ENCODE measurements around the gene BDNF.

The BDNF gene

GRCh38 chr11:27621405-27622161, 78.7 kb downstream of the BDNF start:
- H3K4me1 ChIP-seq (ENCODE audit: insufficient read depth, low read length, poor library complexity, severe bottlenecking), result peaks cover 18% of the 10 kb centered on the region
- H3K4me3 ChIP-seq (ENCODE audit: low read length, poor library complexity, severe bottlenecking), result no peak overlapping the region
- no peaks in the 10 kb centered on the region for H3K27me3 ChIP-seq (ENCODE audit: insufficient read depth, low read length, poor library complexity, severe bottlenecking)
- no peaks in the 10 kb centered on the region for H3K36me3 ChIP-seq (ENCODE audit: insufficient read depth, low read length)
- TF ChIP-seq EZH2phosphoT487 (IDR thresholded peaks at IDR 0.05; ENCODE audit: borderline replicate concordance) (no peak), CTCF (conservative IDR thresholded peaks at IDR 0.05; ENCODE audit: low read length) (no peak)
- H3K79me2 ChIP-seq (ENCODE audit: insufficient read depth, low read length), result no peaks in the 10 kb centered on the region
- H3K9ac ChIP-seq (ENCODE audit: low read depth, low read length, poor library complexity, severe bottlenecking), result no peak overlapping the region
- no peaks in the 10 kb centered on the region for H4K20me1 ChIP-seq (ENCODE audit: insufficient read depth, low read length, poor library complexity, severe bottlenecking)
- H3K9me2 ChIP-seq (replicated peaks; ENCODE audit: low read depth, low read length), result no peaks in the 10 kb centered on the region
- H3F3A ChIP-seq (ENCODE audit: low read depth), result no peaks in the 10 kb centered on the region
- H3K4me2 ChIP-seq (ENCODE audit: low read depth, low read length, poor library complexity, severe bottlenecking), result no peak overlapping the region
- H2AFZ ChIP-seq (ENCODE audit: low read length), result no peak overlapping the region
- no peaks in the 10 kb centered on the region for H3K9me3 ChIP-seq (ENCODE audit: insufficient read depth, low read depth, low read length)

DNA sequence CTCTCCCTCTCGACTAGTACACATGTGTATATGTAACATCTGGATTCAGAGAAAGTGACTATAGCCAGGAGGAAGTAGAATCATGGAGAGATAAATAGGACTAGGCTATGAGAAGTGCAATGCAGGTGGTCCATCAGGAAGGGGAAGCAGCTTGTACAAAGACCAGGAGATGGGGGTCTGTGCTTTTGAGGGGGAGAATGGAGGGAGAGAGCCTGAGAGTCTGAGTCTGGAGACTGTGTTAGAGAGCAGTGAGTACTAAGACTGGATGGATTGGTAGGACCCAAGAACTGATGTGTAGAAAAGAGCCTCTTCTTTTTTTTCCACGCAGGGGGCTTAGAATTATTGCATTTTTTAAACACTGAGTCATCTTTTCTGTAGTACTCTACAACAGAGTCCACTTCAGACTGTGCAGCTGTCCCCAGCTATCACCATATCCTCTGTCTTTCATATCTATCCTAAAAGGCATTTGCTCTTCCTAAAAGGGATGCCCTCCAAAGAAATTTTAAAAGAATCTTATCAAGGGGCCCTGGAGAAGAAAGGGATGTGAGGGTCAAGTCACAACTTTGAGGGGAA, 80.4 kb downstream of the BDNF start:
- Histone ChIP-seq H3K4me1 (ENCODE audit: insufficient read depth, low read length, poor library complexity, severe bottlenecking) (peaks cover 13% of the 10 kb centered on the region), H2AFZ (ENCODE audit: low read length) (peak overlapping the region; percentile 55; the same call in 1 of the 2 replicates), H3K4me2 (ENCODE audit: low read depth, low read length, poor library complexity, severe bottlenecking) (no peak overlapping the region), H3K9me3 (ENCODE audit: insufficient read depth, low read depth, low read length) (no peaks in the 10 kb centered on the region), H4K20me1 (ENCODE audit: insufficient read depth, low read length, poor library complexity, severe bottlenecking) (no peaks in the 10 kb centered on the region), H3F3A (ENCODE audit: low read depth) (no peaks in the 10 kb centered on the region), H3K27me3 (ENCODE audit: insufficient read depth, low read length, poor library complexity, severe bottlenecking) (no peaks in the 10 kb centered on the region), H3K9me2 (replicated peaks; ENCODE audit: low read depth, low read length) (no peaks in the 10 kb centered on the region), H3K4me3 (ENCODE audit: low read length, poor library complexity, severe bottlenecking) (no peak overlapping the region), H3K36me3 (ENCODE audit: insufficient read depth, low read length) (no peaks in the 10 kb centered on the region), H3K79me2 (ENCODE audit: insufficient read depth, low read length) (no peaks in the 10 kb centered on the region), H3K9ac (ENCODE audit: low read depth, low read length, poor library complexity, severe bottlenecking) (no peak overlapping the region)
- TF ChIP-seq EZH2phosphoT487 (IDR thresholded peaks at IDR 0.05; ENCODE audit: borderline replicate concordance) (no peak), CTCF (conservative IDR thresholded peaks at IDR 0.05; ENCODE audit: low read length) (no peak)

DNA sequence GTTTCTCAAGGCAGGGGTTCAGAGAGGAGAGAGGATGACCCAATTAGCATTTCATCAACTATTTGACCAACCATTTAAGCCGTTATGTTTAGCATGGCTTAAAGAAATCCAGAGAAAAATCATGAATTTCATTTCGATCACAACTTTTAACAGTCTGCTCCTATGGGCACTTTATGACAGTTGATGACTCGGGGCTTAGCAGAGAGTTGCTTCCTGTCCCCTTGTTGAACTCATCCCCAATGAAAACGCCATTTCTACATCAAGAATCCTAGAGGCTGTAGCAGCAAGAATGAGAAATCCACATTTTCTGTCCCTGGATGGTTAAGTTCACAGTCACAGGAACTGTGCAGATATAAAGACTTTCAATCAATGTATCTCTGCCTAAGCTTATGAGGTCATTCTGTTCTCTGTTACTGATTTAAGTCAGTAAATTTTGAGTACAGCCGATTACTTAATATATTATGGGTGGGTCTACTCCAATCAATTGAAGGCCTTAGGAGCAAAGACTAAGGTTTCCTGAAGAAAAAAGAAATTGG, 81.1 kb downstream of the BDNF start:
- Histone ChIP-seq H3K79me2 (ENCODE audit: insufficient read depth, low read length) (no peaks in the 10 kb centered on the region), H3K9ac (ENCODE audit: low read depth, low read length, poor library complexity, severe bottlenecking) (no peak overlapping the region), H3F3A (ENCODE audit: low read depth) (no peaks in the 10 kb centered on the region), H3K4me3 (ENCODE audit: low read length, poor library complexity, severe bottlenecking) (peak overlapping the region; percentile 9), H3K4me1 (ENCODE audit: insufficient read depth, low read length, poor library complexity, severe bottlenecking) (peaks cover 13% of the 10 kb centered on the region), H4K20me1 (ENCODE audit: insufficient read depth, low read length, poor library complexity, severe bottlenecking) (no peaks in the 10 kb centered on the region), H3K36me3 (ENCODE audit: insufficient read depth, low read length) (no peaks in the 10 kb centered on the region), H2AFZ (ENCODE audit: low read length) (no peak overlapping the region), H3K4me2 (ENCODE audit: low read depth, low read length, poor library complexity, severe bottlenecking) (peak overlapping the region; percentile 59), H3K27me3 (ENCODE audit: insufficient read depth, low read length, poor library complexity, severe bottlenecking) (no peaks in the 10 kb centered on the region), H3K9me2 (replicated peaks; ENCODE audit: low read depth, low read length) (no peaks in the 10 kb centered on the region), H3K9me3 (ENCODE audit: insufficient read depth, low read depth, low read length) (no peaks in the 10 kb centered on the region)
- TF ChIP-seq EZH2phosphoT487 (IDR thresholded peaks at IDR 0.05; ENCODE audit: borderline replicate concordance) (no peak), CTCF (conservative IDR thresholded peaks at IDR 0.05; ENCODE audit: low read length) (no peak)
